Activated CD4-positive, alpha-beta T cell treated with anti-CD3 and anti-CD28 coated beads, Interleukin-2, Interleukin-6, amounts not matched to agents 100 ng/mL and 50 ng/mL, durations not matched to agents 16 hours and 8 hours (primary cell): ENCODE results near the gene TNFRSF14.
A peak's percentile ranks its signal among the peaks of the same experiment; 100 is the strongest.

Experiments
- DNase-seq: peaks from one replicate; pipeline ENCODE4 v3.0.0-alpha.2; 2020

The TNFRSF14 gene

DNA sequence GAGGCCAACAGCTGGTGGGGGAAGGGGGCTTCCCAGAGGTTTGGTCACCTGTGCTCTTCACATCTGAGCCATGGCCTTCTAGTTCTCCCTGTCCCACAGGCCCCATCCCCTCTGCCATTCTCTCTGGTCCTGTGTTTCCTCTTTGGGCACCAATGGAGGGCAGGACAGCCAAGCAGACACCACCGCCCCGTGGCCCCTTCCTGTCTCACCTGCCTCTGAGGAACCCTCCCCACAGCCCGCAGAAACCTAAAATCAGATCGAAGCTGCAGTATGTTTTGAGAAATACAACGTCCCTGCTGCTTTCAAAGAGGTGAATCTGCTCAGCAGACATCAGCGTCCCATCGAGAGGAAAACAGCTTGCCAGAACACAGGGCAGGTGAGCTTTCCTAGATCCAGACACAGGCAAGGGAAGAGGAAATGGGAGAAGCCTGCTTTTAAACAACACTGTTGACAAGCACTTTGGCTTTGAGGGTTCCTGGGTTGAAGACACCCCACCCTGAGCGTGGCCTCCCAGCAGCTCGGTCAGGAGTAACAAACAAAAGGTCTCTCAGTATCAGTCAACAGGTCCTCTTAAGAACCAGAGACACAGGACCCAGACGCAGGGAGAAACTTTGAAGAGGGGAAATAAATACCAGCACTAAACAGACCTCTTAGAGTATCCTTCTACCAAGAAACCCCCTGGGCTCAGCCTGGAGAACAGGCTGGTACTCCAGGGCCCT is 32.1 kb upstream of the TNFRSF14 start:
- DNase-seq: peak; percentile 67

DNA sequence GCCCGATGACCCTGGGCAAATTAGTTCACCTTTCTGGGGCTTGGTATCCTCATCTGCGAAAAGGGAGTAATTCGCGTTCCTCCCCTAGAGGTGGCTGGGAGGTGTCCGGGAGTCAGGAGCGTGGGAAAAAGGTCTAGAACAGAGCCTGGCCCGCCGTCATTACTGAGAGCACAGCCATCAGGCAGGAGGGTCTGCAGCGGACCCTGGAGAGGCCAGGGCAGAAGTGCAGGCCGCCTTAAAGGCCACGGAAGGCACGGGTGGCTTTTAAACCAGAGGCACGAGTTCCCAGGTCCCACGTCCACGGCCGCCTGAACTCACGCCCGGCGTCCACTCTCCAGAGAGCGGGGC is 30.6 kb upstream of the TNFRSF14 start:
- DNase-seq: no peak

DNA sequence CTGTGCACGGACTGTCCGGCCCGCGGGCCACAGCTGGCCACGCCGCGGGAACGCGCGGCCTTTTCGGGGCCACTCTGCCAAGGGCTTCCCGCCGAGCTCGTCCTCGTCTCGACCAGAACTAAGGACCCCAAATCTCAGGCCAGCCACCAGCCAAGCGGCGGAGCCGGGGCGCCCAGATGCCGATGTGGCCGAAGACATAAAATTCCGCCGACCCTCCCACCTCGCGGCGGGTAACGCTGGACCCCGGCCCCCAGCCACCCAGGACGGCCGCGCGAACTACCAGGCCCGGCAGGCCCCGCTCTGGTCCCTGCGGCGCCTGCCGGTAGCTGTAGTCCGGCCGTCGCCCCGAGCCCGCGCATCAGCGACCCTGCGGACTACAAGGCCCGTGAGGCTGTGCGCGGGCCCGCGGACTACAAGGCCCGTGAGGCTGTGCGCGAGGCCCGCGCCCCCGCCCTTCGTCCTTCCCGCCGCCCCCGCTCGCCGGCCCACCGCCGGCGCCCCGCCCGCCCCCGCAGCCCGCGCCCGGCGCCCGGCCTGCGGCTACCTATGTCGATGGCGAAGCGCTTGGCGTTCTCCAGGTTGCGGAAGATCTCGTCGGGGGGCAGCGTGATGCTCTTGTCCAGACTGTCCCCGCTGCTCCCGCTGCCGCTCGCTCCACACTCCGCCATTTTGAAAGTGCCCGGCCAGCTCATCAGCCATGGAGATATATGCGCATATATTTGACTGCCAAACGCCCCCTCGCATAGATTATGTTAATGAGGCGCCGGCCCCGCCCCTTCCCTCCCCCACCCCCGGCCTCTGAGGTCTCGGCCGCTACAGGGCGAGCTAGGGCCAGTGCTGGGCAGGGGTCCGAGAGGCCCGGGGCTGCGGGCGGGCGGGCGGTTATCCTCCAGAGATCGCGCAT is 30.0 kb upstream of the TNFRSF14 start, which contains the start of gene PANK4:
Gene PANK4, minus strand, starts transcription at position 677 of the 904 bp plus-strand sequence. Its CDS starts 9 bp downstream, at position 668.
- DNase-seq: peak; percentile 95

DNA sequence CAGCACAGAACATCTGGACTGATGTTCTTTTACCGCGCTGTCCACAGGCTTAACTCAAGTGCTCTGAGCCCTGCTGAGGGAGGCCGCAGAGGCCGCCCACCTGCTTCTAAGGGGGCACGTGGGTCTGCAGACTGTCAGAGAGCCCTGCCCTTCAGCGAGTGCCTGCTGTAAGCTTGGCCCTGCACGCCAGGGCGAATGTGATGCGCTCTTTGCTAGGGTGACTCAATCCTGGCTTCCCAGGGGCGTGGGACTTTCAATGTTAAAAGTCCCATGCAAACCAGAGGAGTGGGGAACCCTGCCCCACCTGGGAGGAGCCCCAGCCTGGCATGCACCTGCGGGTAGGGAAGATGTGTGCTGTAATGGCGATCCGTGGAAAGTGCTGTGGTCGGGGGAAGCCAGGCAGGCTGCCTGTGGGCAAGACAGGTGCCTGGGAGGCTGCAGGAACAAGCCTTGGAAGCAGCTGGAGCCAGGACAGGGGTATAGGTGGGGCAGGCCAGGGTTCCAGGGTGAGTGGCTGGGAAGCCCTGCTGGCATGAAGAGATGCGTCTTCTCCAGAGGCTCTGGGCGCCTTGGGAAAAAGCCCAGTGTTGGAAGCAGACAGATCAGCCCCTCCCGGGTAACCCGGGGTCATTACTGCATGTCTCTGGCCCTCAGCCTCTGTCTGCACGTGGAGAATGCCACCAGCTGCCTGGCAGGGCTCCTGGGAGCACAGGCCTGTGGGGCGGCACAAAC is 29.2 kb upstream of the TNFRSF14 start:
- peak; percentile 81 for DNase-seq

DNA sequence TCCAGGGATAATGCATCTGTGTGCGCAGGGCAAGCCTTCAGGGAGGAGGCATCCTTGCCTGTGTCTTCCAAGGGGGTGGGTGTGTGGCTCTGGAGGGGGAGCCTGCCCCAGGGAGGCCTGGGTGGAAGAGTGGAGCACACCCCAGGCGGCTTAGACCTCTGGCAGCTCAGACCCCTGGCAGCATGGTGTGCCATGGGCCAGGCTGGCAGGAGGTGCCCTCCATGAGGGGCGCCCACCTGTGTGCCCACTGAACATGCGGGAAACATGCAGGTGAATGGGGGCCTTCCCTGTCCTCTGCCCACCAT is 28.7 kb upstream of the TNFRSF14 start:
- no peak for DNase-seq

DNA sequence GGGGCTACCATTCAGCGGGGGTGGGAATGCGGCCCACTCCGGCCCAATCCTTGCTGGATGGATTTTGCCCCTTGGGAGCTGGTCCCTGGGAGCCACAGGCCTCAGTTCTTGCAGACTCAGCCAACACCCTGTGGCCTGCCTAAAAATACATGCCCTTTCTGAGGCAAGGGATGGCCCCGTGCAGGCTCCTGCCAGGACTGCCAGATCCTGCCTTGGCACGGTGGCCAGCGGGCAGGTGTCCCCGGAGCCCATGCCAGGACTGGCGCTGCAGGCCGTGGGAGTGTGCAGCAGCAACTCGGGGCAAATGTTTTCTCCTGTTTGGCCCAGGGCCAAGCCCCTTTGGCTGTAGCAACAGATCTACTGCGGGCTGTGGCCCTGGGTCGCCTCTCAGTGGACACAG is 28.2 kb upstream of the TNFRSF14 start:
- DNase-seq: no peak

DNA sequence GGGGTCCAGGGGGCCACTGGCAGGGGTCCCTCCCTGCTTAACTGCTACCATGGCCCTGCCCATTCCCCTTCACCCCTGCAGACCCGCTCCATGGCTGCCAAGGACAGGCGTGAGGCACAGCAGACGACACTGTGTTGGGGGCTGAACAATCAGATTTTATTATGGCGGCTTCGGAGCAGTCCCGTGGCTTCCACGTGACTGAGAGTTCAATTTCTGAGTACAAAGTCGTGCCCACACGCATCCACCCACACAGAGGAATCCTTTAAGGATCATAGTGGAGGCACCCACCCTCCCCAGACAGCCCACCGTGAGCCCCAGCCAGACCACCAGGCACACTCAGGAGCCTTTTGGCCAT is 27.6 kb upstream of the TNFRSF14 start:
- DNase-seq: no peak

DNA sequence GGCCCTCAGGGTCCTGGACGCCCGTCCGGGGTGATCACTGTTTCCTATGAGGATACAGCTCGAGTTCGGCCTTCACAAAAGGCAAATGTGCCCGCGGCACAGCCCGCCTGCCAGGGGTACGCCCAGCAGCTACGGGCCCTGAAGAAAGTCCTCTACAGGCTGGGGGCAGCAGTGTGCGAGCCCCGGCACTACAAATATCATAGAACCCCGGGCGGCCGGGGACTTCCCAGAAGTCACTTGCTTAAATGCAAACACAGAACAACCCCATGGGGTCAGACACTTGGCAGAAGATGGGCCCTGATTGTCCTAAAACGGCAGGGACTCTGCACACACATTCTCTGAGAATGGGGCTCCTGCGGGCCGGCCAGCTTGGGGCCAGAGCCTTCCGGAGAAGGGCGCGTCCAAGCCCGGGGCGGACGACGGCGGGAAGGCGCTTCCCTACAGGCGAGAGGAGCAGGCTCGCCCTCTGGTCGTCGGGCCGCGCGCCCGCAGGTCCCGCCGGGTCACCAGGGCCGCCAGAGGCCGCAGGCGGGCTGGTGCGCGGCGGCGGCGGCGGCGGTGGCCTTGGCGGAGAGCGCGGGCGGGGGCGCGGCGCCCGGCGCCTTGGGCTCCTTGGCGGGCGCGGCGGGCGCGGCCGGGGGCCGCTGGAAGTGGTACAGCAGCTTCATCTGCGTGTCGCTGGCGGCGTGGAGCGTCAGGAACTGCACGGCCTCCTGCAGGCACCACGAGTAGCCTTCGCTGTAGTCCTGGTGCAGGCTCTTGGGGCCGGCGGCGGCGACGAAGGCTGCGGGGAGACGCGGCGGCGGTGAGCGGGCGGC is 27.0 kb upstream of the TNFRSF14 start:
- DNase-seq: peak; percentile 54

DNA sequence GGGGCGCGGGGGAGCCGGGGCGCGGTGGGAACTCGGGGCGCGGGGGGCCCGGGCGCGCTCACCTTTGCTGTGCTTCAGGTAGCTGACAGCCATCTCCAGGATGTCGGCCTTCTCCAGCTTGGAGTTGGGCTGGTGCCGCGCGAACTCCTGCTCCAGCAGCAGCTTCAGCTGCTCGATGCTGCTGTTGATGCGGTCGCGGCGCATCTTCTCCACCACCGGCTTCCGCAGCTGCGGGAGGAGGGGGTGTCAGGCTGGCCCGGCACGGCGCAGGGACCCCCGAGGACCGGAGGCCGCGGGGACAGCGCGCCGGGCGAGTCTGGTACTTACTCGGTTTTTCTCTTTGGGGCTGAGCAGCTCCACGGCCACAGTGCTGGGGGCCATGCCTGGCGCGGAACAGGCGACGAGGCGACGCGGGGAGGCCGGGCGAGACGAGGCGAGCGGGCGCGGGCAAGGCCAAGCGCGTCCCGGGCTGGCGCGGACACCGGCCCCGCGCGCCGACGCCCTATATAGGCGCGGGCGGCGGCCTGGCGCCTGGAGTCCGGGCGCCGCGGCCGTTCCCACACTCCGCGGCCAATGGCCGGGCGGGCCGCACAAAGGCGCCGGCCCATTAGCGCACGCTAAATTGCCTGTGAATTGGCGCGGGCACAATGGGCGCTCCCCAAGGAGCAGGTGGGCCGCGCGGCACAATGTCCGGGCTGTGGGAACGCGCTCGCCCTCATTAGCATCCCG is 26.2 kb upstream of the TNFRSF14 start, which contains the start of gene HES5:
Gene HES5, minus strand, starts transcription at position 480 of the 729 bp plus-strand sequence. Its CDS starts 99 bp downstream, at position 381.
- no peak for DNase-seq

DNA sequence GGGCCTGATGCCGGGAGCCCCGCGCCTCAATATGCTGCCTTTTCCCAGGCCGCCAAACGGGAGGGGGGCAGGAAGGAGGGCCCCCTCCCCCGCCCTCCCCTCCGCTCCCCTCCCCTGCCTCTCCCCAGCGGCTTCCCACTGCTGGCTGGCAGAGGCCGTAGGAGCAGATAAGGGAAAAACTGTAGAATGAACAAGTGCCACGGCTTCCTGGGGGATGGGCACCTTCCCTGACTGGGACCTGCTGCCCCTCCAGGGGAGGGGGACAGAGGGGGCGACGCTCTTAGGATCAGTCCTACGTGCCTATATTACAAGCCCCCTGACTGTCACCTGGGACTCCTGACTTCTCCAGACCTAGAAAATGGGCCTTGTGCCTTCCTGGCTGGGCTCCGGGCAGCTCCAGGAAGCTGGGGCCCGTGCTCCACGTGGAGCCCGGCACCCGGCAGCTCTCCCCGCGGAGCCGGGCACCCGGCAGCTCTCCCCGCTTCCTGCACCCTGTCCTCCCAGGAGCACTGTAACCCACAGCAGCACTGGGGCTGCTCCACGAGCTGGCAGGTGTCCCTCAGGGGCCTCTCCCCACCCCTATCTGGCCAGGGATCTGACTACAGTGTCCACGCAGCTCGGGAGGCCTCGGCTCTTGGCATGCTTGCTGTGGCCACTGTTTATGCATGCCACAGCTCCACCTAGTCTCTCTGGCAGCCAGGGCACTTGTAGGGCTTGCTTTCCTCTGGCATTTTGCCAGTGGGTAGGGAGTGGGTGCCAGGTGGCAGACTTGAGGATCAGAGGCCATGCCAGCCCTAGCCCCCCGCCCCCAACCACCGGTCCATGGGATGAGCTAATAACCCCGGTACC is 25.4 kb upstream of the TNFRSF14 start:
- DNase-seq: no peak

DNA sequence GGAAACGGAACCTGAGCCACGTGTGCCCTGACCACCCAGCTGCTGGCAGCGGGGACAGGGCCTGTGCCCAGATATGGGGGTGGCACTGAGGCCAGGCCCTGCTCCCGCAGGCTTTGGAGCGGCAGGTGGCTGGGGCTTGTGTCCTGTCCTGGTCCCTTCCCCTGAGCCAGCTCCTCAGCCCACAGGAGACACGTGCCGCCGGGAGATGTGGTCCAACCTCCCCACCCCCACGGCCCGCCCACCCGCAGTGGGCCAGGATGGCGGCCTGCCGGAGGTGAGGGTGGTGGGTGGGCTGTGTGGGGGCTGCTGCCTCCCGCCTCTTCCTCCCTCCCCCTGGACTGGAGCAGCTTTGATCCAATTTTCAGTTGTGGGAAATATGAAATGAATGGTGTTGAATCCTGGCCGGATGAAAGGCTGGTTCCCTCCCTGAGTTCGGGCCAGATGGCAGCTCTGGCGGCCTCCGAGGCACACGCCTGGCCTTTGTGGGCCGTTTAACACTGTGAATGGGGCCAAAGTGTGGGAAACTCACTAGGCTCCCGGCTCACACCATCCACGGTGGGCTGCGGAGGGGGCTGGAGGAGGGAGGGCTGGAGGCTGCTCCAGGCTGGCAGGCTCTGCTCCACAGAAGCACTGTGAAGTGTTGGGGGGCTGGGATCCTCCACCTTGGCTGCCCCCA is 23.5 kb upstream of the TNFRSF14 start:
- DNase-seq: no peak

DNA sequence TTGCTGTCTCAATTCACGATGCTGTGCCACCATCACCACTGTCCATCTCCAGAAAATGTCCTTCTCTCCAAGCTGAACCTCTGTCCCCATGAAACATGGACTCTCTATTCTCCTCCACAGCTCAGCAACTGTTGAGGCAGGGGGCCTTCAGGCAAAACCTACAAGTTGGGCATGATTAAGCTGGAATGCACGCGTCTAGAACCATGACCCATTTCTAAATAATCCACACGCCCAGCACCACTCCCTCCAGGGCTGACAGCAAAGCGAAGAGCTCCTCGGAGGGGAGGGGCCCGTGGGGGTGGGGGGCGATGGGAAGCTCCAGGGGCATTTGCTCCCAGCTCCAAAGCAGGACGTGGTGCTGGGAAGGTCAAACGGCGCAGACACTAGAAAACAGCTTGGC is 22.8 kb upstream of the TNFRSF14 start:
- no peak for DNase-seq

DNA sequence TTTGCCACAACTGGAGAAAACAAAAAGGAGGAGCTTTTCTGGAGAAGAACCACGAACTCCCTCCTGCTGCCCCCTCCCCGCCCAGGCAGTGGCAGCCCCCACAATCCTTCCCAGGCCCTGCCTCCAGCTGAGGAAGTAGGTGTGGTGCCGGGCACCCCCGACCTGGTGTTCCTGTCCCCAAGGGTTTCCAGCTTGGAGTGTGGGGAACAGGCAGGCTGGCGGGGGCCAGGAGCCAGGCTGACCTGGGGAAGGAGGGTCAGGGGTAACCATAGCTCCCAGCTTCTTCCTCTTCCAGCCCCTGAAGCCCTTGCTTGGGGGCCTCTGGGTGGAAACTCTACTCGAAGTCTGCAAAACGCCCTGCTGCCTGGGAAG is 21.9 kb upstream of the TNFRSF14 start:
- no peak for DNase-seq

DNA sequence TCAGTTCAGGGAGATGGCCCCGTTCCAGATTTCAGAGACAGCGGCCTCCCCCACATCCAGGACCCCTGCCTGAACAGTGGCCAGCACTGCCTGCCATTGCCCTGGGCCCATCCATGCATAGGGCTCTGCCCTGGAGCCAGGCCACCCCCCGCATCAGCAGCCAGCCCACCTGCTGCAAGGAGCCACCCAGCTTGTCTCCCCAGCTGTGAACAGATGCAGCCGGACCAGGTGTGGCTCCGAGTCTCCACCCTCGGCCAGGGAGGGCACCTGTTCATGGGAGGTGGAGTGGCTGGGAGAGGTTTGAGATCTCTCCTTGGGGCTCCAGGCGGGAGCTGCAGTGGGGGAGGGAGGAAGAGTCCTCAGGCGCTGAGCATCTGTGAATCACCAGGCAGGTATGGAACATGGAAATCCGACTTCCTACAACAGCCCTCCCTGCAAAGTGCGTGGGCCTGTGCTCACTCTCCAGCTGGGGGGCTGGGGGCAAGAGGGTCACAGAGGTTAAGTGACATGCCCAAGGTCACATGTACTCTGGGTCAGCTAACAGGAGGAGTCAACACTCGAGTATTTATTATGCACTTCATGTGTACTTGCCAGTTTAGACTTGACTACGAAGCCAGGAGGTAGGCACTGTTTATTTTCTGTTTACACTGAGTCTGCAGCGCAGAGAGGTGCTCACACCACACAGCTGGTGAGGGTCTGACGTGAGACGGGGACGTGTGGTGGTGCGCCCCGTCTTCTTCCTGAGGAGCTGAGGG is 21.3 kb upstream of the TNFRSF14 start:
- no peak for DNase-seq

DNA sequence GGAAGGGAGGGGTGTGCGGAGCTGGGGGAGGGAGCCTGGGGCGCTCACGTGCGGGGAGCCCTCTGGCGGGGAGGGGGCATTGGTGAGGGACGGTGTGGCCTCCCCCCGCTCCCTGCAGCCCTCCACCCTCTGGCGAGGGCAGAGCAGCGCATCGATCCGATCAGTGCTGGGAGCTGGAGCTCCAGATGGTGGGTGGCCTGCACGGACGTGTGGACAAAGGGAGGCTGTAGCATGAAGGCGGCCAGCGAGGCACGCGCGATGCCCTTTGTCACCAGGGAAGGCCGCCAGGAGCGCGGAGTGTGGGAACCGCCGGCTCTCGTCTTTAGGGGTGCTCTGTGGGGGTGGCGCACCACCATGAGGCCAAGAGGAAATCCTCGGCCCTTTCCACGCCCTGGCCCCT is 20.7 kb upstream of the TNFRSF14 start:
- DNase-seq: no peak

DNA sequence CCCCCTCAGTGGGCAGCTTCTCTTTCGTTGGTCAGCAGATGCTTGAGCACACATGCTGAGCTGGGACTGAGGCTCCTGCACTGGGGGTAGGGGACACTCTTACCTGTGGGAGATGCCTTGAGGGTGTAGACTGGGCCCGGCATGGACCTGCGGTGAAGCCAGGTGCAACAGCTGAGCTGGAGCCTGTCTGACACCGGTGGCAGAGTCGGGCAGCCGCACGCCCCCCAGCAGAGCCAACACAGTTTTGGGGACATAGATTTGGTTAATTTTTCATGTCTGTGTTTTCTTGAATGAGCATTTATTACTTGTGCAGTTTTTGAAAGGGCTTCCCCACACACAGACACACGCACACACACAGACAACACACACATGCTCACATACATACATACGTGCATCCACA is 20.2 kb upstream of the TNFRSF14 start:
- no peak for DNase-seq

DNA sequence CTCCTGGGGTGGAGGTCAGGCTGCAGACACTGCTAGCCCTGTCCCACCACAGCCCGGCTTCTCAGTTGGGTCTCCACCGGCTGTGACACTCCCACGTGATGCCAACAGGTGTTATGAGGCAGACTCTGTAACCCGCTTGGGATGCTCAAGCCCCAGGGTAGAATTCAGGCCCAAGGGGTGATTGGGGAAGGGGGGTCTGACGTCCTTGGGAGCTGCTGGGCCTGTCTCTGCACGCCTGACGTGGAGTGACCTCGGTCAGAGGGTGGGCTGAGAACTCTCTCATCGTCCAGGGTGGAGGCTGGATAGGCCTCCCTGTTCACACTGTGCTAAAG is 18.4 kb upstream of the TNFRSF14 start:
- no peak for DNase-seq

DNA sequence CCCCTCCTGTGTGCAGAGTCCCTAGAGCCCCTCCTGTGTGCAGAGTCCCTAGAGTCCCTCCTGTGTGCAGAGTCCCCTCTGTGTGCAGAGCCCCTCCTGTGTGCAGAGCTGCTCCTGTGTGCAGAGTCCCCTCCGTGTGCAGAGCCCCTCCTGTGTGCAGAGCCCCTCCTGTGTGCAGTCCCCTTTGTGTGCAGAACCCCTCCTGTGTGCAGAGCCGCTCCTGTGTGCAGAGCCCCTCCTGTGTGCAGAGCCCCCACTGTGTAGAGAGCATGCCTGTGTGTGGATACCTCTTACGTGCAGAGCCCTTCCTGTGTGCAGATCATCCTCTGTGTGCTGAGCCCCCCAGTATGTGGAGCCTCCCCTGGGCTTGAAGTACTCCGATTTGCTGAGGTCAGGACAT is 17.8 kb upstream of the TNFRSF14 start:
- DNase-seq: no peak

DNA sequence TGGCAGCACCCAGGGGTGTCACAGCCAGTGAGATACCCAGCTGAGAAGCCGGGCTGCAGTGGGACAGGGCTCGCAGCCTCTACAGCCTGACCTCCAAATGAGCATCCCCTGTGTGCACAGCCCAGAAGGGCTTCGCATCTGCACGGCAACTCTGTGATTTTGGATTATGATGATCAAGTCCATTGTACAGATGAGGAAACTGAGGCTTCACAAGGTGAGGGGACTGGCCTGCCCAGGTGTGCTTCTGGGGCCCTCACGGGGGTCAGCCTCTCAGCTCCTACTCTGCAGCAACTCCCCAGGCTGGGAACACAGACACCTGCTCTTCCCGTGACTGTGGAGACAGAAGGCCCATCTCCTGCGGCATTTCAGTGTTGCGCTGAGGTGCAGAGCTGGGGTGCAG is 17.3 kb upstream of the TNFRSF14 start:
- DNase-seq: no peak

DNA sequence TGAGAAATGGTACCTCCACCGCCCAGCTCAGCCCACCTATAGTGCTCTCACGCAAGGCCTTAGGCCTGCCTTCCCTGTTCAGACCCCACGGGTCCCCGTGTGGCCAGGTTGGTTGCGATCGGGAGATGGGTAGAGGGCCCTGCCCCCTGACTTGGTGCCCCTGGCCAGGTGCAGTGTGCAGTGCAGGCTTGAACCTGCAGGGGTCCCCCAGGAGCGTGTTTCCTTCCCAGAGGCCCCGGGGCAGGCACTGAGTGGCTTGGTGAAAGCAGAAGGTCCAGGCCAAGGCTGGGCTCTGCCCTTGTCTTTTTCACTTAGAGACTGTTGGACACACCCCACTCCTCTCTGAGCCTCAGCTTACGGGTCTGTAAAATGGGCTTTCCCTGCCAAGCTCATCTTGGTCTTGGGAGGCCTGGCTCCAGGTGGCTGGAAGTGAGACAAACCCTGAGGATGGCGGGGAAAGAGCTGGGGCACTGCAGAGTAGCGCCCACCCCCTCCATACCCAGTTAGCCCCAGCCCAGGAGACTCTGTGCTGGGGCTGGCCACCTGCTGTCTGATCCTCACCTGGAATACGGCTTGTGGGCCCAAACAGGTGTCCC is 16.8 kb upstream of the TNFRSF14 start:
- no peak for DNase-seq
